G401 (cell line): ENCODE data around the gene CTBP1. TPM values are rescaled to one million over a fixed set of nuclear protein-coding genes. Genes with fewer than 3 reads are reported as not detected.

Experiments used
- DNase-seq: peaks from one replicate; pipeline ENCODE4 v3.0.0-alpha.2; 2015; ENCODE audit warnings: low spot score
- in situ Hi-C: cut with HindIII; loops from 2 replicates; pipeline ENCODE4 v1.10.0; 2016; ENCODE audit warnings: low sequenced_read_pairs, mixed read lengths
- total RNA-seq: library from RNA; depleted of rRNA; stranded (reverse); fragments of >200 nt; shearing (Covaris generic); gene quantifications from 2 replicates; pipeline ENCODE4 v1.2.3, GENCODE V29; 2014

Gene CTBP1
- total RNA-seq, 1 experiment from 2014 or later, result 287 TPM

DNA sequence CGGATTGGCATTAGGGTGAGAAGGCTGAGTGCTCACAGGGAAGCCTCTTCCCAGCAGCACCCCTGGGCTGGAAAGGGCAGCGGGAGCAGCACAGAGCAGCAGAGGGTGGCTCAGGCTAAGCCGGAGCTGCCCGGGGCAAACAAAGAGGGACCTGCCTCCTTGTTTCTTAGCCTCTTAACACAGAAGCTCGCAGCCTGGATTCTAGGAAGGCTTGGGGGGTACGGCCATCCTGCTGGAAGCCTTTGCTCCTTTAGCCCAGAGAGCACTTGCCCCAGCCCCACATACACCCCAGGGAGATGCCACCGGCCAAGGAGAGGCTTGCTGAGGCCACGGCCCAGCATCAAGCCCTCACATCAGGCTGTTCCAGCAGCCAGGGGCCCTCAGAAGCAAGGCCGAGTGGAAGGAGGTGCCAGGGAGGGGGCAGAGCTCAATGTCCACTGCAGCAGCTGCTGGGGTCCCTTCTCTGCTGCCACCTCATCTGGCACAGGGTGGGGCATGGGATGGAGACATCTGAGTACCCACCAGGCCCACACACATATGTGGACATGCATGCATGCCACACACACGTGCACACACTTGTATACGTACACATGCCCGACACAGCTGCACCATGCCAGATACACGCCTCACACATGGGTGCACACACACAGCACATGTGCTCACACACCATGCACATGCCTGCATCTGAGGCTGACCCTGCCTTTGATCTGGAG, 56.3 kb downstream of the CTBP1 start:
- DNase-seq, result no peak
- in situ Hi-C loops, result no loop called here

DNA sequence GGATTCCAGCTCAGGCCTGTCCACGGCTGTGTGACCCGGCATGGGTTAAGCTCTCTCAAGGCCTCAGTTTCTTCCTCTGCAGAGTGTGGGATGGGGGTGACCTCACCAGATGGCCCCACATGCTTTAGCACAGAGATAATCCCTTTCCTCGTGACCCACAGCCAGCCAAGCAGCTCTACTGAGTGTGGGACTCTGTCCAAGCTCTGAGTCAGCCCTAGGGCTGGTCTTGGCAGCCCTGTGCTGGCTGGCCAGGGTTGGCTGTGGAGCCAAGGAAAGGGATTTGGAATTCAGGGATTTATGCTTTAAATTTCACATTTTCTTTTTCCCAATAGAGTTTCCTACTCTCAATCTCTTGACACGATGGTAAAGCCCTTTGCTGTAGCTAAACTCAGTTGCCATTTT, 56.8 kb downstream of the CTBP1 start:
- in situ Hi-C loops, result no loop called here
- peak; percentile 98 for DNase-seq

DNA sequence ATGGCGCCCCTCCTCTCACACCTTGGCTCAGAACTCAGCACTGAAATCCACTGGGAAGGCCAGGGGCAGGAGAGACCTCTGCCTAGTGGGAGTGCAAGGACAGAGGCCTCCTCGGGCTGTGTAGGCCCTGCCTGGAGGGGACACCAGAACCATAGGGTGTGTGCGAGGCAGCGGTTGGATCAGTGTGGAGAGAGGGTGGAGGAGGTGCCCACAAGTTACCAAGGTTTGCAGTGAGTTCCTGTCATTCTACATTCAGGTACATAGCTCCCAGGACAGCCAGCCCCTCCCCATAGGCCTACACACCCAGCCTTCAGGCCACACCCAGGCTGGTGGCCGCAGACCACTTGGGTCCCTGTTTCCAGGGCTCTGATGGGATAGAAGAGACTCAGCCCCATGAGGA, 57.3 kb downstream of the CTBP1 start:
- in situ Hi-C loops, result no loop called here
- DNase-seq, result no peak

DNA sequence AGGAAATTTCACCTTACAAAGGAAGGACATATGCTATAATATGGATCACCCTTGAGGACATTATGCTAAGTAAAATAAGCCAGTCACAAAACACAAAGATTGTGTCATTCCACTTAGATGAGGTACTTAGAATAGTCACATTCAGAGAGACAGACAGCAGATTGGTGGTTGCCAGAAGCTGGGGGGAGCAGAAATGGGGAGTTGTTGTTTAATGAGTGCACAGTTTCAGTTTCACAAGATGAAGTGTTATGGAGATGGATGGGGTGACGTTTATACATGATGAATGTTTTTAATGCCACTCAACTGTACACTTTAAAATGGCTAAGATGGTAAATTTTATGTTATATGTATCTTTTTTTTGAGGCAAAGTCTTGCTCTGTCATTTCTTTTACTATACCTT, 61.7 kb downstream of the CTBP1 start:
- in situ Hi-C loops, result no loop called here
- no peak for DNase-seq

DNA sequence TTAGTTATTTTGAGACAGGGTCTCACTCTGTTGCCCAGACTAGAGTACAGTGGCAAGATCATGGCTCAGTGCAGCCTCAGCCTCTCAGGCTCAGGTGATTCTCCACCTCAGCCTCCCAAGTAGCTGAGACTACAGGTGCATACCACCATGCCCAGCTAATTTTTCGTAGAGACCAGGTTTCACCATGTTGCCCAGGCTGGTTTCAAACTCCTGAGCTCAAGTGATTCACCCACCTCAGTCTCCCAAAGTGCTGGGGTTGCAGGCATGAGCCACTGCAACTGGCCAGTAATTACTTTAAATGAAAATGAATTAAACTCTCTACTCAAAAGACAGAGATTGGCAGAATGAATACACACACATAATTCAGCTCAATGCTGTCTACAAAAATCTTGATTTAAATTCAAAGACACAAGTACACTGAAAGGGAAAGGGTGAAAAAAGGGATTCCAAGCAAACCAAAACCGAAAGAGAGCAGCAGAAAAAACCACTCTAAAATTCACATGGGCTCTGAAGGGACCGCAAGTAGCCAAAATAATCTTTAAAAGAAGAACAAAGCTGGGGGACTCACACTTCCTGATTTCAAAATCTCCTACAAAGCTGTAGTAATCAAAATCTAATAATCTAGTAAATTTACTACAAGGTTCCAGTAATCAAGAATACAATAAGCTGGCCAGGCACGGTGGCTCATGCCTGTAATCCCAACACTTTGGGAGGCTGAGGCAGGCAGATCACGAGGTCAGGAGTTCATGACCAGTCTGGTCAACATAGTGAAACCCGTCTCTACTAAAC, 64.8 kb downstream of the CTBP1 start:
- no peak for DNase-seq
- in situ Hi-C loops, result no loop called here

DNA sequence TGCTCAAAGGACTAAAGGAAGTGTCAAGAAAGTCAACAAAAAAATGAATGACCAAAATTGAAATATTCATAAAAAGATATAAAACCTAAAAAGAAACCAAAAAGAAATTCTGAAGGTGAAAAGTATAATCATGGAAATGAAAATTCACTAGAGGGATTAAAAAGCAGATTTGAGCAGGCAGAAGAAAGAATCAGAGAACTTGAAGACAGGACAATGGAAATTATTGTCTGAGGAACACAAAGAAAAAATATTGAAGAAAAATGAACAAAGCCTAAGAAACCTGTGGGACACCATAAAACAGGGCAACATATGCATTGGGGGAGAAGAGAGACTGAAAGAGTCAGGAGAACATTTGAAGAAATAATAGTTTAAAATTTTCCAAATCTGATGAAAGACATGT, 66.6 kb downstream of the CTBP1 start:
- in situ Hi-C loops, result no loop called here
- DNase-seq, result no peak

DNA sequence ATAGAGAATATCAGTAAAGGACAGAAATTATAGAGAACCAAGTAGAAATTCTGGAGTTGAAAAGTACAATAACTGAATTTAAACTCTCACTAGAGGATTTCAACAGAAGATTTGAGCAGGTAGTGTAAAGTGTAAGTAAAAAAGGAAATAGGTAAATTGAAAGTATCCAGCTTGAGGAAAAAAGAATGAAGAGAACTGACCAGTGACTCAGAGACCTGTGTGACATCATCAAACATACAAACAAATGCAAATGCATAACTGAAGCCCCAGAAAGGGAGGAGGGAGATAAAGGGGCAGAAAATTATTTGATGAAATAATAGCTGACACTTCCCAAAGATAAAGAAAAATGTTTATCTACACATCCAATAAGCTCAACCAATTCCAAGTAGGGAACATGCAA, 68.3 kb downstream of the CTBP1 start:
- no peak for DNase-seq
- in situ Hi-C loops, result no loop called here

DNA sequence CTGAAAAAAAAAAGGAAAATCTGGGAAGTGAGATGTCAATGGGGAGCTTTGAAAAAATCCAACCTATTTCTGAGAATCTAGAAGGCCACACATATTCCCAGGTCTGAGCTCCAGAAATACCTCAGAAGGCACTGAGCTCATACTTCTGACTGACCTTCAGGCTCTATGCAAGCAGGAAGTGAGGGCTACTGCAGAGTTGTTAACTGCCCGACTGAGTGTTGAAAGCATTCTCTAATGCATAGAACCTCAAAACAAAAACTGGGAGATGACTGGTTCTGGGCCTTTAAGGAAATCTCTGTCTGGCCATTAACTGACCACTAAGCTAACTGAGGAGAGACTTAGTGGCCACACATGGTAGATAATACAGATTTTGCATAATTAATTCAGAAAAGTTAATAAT, 69.0 kb downstream of the CTBP1 start:
- no peak for DNase-seq
- in situ Hi-C loops, result no loop called here

DNA sequence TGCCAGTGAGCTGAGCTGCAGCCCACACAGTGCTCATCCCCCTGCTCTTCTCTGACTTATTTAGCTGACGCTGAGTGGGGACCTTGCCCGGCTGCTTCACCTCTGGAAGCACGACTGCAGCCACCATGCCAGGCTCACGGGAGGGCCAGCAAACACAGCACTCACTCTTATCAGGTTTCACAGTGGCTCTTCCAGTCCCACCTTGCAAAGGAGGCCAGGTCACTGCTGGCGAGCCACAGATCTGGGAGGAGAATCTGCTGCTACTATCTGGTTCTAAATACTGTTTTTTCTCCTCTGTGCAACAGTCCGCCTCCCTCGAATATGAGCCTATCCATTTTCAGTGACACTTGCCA, 69.9 kb downstream of the CTBP1 start:
- in situ Hi-C loops, result no loop called here
- DNase-seq, result no peak

DNA sequence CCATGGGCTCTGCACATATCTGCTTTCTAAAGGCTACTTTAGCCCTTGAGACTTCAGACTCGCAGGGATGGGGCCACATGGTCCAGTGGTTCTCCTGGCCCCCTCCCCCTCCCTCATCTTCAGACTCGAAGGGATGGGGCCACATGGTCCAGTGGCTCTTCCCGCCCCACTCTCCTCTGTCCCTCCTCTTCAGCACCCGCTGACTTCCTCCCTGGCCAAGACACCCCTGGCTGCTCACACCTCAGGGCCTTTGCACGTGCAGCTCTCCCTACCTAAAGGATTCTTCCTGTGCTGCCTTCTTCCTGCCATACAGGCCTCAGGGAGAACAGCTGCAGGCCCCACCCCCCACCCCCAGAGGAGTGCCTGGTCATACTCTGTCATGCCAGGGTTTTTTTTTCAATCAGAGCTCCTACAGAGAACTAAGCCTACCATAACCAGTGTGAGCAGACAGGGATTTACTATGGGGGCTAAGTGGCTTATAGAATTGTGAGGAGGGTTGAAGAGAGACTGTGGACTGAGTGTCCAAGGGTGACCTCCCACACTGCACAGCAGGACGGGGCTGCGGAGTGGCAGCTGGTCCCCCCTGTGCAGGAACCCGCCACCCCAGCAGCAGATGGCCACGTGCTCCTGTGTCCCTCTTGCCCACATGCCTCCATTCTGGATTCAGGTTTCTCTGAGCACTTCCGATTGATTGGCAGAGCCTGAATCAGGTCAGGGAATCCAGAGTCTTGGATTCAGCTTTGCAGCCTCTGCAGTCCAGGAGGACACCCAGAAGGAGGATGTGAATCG, 70.4 kb downstream of the CTBP1 start:
- DNase-seq, result no peak
- in situ Hi-C loops, result no loop called here

DNA sequence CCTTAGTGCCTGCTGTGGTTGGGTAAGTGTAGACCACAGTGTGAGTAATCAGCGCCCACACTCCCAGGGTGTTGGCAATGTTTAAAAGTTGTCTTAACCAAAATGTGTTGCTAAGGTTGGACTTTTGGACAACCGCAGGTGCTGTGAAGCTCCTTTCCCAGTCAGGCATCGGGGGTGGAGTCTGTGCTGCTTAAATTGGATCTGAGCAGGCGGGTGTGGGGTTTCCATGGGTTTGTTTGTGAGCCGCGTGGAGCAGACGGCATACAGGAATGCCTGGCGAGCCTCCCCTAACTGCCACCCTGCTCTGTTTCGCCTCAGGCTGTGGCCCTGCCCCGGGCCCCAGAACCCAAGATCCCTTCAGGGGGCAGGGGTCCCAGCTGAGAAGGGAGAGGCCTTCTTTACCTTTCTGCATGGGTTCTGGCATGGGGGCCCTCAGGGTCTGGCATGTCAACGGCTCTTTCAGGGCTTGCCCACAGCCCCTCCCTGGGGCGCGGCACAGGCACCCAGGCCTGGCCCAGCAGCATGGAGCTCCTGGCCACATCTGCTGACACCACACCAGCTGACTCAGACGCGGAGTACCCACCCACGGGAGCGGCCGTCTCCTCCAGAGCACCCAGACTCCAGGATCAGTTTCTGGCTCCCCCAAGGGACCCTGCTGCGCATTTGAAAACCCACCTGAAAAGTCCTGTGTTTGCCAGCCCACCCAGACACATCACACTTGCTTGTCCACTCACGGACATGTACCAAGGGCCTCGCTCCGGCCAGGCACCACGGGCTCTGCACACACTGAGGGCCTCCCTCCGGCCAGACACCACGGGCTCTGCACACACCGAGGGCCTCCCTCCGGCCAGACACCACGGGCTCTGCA, 71.4 kb downstream of the CTBP1 start:
- DNase-seq, result no peak
- in situ Hi-C loops, result no loop called here

DNA sequence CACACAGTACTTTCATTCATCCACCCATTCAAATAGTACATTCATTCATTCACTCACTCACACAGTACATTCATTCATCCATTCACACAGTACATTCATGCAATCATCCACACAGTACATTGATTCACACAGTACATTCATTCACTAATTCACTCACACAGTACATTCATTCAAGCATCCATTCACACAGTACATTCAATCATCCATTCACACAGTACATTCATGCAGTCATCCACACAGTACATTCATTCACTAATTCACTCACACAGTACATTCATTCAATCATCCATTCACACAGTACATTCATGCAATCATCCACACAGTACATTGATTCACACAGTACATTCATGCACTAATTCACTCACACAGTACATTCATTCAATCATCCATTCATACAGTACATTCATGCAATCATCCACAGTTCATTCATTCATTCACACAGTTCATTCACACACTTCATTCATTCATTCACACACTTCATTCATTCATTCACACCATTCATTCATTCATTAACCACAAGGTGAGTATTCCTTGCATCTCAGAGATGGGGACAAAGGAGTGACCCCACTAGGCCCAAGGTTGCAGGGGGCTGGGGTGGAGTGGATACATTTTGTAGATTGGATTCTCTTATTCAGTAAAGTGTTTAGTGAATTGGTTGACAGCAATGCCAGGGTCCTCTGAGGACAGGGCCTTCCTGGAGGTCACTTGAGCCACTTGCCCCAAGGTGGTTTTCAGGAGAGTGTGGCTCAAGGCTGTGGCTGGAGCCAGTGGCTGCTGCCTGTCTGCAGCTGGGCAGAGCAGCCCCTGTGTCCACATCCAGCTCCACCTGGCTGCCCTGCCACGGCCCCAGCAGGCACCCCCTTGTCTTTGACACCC, 72.3 kb downstream of the CTBP1 start:
- in situ Hi-C loops, result no loop called here
- no peak for DNase-seq

DNA sequence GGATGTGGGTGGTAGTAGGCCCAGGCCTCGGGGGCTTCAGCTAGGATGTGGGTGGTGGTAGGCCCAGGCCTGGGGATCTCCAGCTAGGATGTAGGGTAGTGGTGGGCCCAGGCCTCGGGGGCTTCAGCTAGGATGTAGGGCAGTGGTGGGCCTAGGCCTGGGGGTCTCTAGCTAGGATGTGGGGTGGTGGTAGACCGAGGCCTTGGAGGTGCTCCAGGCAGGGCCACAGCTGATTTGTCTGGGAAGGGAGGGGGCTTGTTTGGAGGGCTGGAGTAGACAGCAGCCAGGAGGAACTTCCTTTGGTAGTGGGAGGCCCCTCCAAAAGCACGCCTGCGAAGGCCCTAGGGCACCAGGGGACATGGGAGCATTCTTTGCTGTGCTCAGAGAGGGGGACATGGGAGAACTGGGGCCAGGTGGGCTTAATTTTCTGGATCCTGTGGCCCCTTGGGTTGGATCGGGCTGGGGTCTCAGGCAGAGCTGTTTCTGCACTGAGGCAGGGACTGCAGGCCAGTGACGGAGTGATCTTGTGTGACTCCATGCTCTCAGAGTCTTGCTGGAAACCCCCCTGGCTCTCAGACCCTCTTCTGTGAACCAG, 73.2 kb downstream of the CTBP1 start:
- no peak for DNase-seq
- in situ Hi-C loops, result no loop called here

DNA sequence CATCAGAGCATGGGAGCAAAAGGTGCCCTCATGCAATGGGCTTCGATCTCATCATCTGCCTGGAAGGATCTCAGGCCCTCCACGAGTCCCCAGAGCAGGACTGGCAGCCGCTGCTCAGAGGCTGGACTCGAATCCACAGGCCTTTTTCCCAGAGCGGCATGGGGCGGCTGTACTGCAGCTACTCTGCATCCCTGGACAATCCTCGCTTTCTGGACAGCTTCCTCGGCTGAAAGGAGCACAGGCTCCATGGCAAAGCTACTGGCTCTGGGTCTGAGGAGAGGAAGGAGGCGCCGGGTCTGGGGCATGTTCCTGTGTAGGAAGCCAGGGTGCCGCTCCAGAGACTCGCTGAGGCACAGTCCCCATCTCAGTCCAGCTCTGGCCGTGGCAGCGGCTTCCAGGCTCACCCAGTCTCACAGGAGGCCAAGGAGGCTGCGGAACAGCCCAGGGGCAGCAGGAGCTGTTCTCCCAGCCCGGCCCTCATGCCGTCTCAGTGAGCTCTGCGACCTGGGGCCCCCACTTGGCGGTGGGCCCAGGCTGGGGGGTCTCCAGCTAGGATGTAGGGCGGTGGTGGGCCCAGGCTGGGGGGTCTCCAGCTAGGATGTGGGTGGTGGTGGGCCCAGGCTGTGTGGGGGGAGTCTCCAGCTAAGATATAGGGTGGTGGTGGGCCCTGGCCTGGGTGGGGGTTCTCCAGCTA, 73.8 kb downstream of the CTBP1 start:
- in situ Hi-C loops, result loop anchor here (5.0 kb wide), 1 partner anchor 67 kb away; no protein-coding TSS in a partner anchor
- DNase-seq, result no peak

DNA sequence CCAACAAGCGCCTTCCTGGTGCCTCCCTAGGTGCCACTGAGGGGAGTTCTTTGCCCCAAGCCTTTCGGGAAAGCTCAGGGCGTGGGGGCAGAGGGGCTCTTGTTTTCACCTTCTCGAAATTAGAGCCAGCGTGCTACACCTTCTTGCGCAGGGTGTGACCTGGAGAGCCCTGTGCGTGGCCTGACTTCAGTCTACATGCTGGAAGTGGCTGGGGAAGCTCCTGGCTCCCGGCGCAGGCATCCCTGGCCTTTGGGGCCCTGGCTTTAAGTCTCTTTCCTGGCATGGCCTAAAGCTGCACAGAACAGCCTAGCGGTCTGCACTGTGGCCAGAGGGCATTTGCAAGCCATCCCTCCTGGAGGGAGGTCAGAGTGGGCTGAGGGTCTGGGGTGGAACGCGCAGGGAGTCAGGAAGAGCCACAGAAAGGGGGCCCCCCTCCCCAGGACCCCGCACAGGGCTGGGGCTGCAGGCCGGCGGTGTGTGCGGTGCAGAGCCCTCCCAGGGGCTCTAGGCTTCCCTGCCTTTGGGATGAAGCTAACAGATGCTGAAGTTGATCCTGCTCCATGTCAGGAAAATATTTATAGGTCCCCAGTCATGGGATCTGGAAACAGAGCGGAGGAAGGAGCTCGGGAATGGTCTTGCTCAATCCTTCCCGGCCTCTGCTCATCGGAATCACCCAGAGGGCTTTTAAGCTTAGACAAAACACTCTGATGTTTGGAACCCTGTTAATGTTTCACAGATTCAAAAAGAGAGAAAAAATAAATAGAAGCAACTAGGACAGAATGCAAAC, 75.8 kb downstream of the CTBP1 start:
- peak; percentile 66 for DNase-seq
- in situ Hi-C loops, result loop anchor here (5.0 kb wide), 1 partner anchor 69 kb away; no protein-coding TSS in a partner anchor

DNA sequence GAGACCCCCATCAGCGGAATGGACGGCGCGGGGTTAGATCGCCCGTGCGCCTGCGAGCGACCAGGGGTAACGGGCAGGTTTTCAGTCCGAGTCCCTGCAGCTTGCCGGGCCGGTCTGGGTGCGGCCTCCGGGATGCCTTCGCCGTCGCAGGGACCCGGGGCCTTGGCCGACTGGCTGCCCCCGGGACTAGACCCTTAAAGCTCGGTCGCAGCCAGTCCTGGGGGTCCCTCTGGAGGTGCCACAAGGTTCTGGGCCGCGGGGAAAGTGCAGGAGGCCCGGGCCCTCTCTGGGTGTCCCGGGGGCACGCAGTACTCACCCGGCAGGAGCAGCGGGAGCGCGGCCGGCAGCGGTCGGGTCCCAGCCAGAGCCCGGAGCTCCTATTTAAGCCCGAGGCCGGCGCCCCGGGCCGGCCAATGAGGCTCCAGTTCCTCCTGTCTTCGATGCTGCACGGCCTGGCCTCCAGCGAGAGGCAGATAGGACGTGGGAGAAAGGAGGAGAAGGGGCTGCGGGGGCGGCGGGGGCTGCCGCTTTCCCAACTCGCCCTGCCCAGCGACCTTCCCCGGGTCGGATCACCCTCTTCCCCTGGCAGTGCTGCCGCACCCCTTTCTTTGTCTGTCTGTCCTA, 76.6 kb downstream of the CTBP1 start, which contains the start of gene SPON2:
Gene SPON2 (minus strand): TSS at position 356 of the 624 bp plus-strand sequence.
- in situ Hi-C loops, result loop anchor here (5.0 kb wide), 1 partner anchor 70 kb away; no protein-coding TSS in a partner anchor
- DNase-seq, result no peak
